ENCODE measurements around the gene CDK8.

CDK8 gene

DNA sequence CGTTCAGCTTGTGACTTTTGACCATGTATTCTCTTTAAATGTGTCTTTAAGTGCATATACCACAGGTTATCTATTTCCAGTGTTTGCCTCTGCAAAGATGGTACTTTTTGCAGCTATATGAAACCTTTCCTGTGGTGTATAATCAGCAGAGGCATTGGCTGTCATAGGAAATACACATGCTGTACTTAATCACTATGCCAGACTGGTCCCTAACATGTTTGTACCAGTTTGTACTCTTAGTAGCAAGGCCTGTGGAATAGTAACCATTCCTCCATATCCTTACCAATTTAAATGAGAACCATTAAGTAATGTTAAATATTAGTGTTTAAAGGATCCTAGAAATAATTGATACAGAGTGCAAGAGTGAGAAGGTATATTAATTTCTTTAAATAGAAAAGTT, 69.8 kb downstream of the CDK8 start:
- TF ChIP-seq SIN3A (IDR thresholded peaks at IDR 0.05; ENCODE audit: borderline replicate concordance, insufficient read depth, low read length): no peak

DNA sequence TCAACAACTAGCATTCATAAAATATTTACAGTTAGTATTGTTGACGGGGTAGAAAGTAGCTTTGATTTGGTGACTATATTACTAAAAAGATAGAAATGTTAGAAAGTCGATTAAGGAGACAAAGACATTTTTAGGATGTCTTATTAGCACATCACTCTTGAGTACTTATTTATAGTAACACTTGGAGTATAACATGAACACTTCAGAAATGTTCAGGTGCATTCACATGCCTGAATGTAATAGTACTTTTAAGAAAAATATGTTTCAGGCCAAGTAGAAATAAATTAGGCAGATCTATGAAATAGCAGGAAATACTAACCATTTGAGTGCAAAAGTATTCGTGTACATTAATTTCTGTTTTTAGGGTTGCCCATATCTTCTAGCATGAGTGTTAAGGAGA, 70.4 kb downstream of the CDK8 start:
- TF ChIP-seq TAF1 (IDR thresholded peaks at IDR 0.05; ENCODE audit: borderline replicate concordance, insufficient read depth, low read length) (no peak), SIN3A (IDR thresholded peaks at IDR 0.05; ENCODE audit: borderline replicate concordance, insufficient read depth, low read length) (no peak), POLR2AphosphoS5 (IDR thresholded peaks at IDR 0.05; ENCODE audit: low read depth, low read length) (no peak), FOXP2 (optimal IDR thresholded peaks at IDR 0.05; ENCODE audit: borderline replicate concordance, extremely low read depth, extremely low read length, insufficient read depth) (no peak)
- TF ChIP-seq, protein P1, sequence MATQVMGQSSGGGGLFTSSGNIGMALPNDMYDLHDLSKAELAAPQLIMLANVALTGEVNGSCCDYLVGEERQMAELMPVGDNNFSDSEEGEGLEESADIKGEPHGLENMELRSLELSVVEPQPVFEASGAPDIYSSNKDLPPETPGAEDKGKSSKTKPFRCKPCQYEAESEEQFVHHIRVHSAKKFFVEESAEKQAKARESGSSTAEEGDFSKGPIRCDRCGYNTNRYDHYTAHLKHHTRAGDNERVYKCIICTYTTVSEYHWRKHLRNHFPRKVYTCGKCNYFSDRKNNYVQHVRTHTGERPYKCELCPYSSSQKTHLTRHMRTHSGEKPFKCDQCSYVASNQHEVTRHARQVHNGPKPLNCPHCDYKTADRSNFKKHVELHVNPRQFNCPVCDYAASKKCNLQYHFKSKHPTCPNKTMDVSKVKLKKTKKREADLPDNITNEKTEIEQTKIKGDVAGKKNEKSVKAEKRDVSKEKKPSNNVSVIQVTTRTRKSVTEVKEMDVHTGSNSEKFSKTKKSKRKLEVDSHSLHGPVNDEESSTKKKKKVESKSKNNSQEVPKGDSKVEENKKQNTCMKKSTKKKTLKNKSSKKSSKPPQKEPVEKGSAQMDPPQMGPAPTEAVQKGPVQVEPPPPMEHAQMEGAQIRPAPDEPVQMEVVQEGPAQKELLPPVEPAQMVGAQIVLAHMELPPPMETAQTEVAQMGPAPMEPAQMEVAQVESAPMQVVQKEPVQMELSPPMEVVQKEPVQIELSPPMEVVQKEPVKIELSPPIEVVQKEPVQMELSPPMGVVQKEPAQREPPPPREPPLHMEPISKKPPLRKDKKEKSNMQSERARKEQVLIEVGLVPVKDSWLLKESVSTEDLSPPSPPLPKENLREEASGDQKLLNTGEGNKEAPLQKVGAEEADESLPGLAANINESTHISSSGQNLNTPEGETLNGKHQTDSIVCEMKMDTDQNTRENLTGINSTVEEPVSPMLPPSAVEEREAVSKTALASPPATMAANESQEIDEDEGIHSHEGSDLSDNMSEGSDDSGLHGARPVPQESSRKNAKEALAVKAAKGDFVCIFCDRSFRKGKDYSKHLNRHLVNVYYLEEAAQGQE (IDR thresholded peaks at IDR 0.05; ENCODE audit: insufficient read depth in 1 of 2, low read depth in 2 of 2, low read length in 2 of 2): no peak

DNA sequence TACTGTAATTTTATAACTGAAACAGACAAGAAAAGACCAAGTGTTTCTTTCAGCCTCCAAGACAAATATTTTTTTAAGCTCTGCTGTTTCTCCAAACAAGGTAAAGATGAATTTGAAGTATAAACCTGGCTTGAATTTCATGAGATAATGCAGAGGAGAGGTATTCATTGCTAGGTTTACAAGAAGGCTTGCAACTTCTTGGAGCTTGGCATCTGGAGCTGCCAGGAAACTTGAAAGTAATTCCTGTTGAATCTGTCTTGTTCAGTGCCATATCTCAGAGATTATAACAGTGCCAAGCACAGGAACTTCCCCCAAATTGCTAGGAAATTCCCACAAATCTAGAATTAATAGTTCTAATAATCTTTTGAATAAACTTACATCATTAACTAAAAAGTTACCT, 70.9 kb downstream of the CDK8 start:
- TF ChIP-seq SIN3A (IDR thresholded peaks at IDR 0.05; ENCODE audit: borderline replicate concordance, insufficient read depth, low read length): no peak
- TF ChIP-seq, protein P1 (IDR thresholded peaks at IDR 0.05; ENCODE audit: insufficient read depth in 1 of 2, low read depth in 2 of 2, low read length in 2 of 2): no peak
- no peak for TF ChIP-seq POLR2AphosphoS5 (IDR thresholded peaks at IDR 0.05; ENCODE audit: low read depth, low read length)
- TF ChIP-seq TAF1 (IDR thresholded peaks at IDR 0.05; ENCODE audit: borderline replicate concordance, insufficient read depth, low read length): no peak
- TF ChIP-seq FOXP2 (optimal IDR thresholded peaks at IDR 0.05; ENCODE audit: borderline replicate concordance, extremely low read depth, extremely low read length, insufficient read depth): no peak

DNA sequence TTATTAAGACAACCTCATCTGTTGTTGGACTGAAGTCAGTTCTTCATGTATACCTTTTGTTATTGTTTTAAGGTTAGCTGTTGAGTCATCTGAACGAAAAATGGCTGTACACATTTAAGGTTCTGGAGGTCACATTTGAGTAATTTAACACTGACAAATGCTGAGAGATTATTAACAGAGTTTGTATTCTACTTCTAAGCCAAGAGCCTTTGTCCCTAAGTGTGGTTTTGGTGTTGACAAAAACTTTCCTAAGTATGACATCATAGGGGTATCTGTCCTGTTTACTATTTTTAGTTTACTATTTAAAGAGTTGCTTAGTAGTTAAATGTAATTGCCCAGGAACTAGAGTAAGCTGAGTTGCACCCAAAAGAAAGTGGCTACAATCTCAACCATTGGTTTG, 71.9 kb downstream of the CDK8 start:
- TF ChIP-seq POLR2AphosphoS5 (IDR thresholded peaks at IDR 0.05; ENCODE audit: low read depth, low read length) (no peak), SIN3A (IDR thresholded peaks at IDR 0.05; ENCODE audit: borderline replicate concordance, insufficient read depth, low read length) (no peak), TAF1 (IDR thresholded peaks at IDR 0.05; ENCODE audit: borderline replicate concordance, insufficient read depth, low read length) (no peak), FOXP2 (optimal IDR thresholded peaks at IDR 0.05; ENCODE audit: borderline replicate concordance, extremely low read depth, extremely low read length, insufficient read depth) (no peak)
- TF ChIP-seq, protein P1 (IDR thresholded peaks at IDR 0.05; ENCODE audit: insufficient read depth in 1 of 2, low read depth in 2 of 2, low read length in 2 of 2): no peak

DNA sequence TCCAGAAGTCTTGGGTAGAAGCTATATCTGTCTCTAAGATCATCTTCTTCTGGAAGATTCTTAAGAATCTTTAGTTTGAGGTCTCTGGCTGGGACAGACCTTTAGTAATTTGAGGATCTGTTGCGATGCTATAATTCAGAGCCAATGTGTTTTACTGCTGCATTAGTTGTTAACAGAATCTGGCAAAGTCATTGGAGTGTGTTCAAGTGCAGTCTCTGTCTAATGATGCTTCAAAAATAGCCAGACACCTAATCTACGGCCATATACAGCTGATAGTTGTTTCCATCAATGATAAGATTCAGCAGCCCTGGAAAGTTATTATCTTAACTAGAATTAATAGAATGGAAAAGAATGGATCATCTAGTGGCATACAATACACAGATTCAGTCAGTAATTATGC, 72.6 kb downstream of the CDK8 start:
- TF ChIP-seq POLR2AphosphoS5 (IDR thresholded peaks at IDR 0.05; ENCODE audit: low read depth, low read length) (no peak), FOXP2 (optimal IDR thresholded peaks at IDR 0.05; ENCODE audit: borderline replicate concordance, extremely low read depth, extremely low read length, insufficient read depth) (no peak), TAF1 (IDR thresholded peaks at IDR 0.05; ENCODE audit: borderline replicate concordance, insufficient read depth, low read length) (no peak)
- TF ChIP-seq, protein P1 (IDR thresholded peaks at IDR 0.05; ENCODE audit: insufficient read depth in 1 of 2, low read depth in 2 of 2, low read length in 2 of 2): no peak
